Vagina (tissue), 2 donors: Measurements from ENCODE around the gene C3orf62.

ENCODE experiments used
- POLR2AphosphoS5 ChIP-seq, 2 donors: sonication (generic); formaldehyde crosslinking; IDR thresholded peaks; one replicate each; pipeline ENCODE4 v1.9.0; 2017; ENCODE audit warnings: antibody characterized with exemption in 2 of 2, mild to moderate bottlenecking in 2 of 2, low read depth in 1 of 2; ENCODE audit not compliant: insufficient read depth in 1 of 2
- TF ChIP-seq, protein P1 (sequence below), 3 experiments: fragments of 450-650 bp in 2 of 3; fragments of 200-600 bp in 1 of 3; sonication (generic) in 1 of 3; IDR thresholded peaks; one replicate each; pipeline ENCODE4 v1.5.1; 2017 to 2019; ENCODE audit warnings: antibody characterized with exemption in 3 of 3, mild to moderate bottlenecking in 2 of 3, moderate library complexity in 2 of 3

DNA sequence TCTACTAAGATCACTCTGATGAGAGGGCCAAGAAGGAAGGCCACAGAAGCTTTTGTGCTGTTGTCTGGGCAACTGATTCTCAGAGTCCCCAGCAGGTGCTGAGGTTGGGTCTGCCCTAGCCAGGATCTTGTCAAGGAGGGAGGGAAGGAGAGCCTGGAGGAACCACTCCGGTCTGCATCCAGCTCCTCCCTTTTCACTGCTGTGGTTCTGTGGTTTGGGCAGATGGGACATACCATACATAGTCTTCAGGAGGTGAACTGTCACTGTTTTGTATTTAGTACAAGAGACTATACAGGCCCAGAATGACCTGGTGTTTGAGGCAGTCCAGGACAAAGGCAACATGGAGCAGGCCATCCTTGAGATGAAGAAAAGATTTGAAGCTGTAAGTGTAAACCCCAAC lies 21.9 kb downstream of the C3orf62 start:
- TF ChIP-seq, protein P1, sequence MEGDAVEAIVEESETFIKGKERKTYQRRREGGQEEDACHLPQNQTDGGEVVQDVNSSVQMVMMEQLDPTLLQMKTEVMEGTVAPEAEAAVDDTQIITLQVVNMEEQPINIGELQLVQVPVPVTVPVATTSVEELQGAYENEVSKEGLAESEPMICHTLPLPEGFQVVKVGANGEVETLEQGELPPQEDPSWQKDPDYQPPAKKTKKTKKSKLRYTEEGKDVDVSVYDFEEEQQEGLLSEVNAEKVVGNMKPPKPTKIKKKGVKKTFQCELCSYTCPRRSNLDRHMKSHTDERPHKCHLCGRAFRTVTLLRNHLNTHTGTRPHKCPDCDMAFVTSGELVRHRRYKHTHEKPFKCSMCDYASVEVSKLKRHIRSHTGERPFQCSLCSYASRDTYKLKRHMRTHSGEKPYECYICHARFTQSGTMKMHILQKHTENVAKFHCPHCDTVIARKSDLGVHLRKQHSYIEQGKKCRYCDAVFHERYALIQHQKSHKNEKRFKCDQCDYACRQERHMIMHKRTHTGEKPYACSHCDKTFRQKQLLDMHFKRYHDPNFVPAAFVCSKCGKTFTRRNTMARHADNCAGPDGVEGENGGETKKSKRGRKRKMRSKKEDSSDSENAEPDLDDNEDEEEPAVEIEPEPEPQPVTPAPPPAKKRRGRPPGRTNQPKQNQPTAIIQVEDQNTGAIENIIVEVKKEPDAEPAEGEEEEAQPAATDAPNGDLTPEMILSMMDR (IDR thresholded peaks at IDR 0.05): no peak
- no peak for TF ChIP-seq POLR2AphosphoS5 (IDR thresholded peaks at IDR 0.05; ENCODE audit: insufficient read depth in 1 of 2, low read depth in 1 of 2)
